NAMALWA (cell line): Measurements from ENCODE around the gene SMIM23.

Experiments used
- DNase-seq: peaks from one replicate; pipeline ENCODE4 v3.0.0-alpha.2; 2015; ENCODE audit warnings: low spot score

SMIM23 gene

DNA sequence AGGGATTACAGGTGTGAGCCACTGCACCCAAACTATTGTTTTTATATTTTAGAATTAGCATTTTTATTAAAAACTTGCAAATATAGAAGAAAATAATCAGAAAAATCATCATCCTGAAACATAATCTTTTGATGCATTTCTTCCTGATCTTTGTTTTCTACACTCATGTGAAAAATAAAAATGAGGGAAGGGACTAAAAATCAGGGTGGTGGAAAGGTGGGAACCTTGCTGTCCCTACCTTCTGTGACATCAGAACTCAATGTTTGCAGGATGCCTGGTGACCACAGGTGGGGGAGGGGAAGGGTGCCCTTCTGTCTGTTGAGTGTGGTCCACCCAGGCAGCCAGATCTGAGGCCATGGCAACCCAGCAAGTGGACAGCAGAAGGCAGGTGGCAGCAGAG, at the start of gene SMIM23:
TSS of gene SMIM23 (plus strand) at position 301 of the 400 bp plus-strand sequence. CDS start at position 356, 55 bp downstream.
- no peak for DNase-seq

DNA sequence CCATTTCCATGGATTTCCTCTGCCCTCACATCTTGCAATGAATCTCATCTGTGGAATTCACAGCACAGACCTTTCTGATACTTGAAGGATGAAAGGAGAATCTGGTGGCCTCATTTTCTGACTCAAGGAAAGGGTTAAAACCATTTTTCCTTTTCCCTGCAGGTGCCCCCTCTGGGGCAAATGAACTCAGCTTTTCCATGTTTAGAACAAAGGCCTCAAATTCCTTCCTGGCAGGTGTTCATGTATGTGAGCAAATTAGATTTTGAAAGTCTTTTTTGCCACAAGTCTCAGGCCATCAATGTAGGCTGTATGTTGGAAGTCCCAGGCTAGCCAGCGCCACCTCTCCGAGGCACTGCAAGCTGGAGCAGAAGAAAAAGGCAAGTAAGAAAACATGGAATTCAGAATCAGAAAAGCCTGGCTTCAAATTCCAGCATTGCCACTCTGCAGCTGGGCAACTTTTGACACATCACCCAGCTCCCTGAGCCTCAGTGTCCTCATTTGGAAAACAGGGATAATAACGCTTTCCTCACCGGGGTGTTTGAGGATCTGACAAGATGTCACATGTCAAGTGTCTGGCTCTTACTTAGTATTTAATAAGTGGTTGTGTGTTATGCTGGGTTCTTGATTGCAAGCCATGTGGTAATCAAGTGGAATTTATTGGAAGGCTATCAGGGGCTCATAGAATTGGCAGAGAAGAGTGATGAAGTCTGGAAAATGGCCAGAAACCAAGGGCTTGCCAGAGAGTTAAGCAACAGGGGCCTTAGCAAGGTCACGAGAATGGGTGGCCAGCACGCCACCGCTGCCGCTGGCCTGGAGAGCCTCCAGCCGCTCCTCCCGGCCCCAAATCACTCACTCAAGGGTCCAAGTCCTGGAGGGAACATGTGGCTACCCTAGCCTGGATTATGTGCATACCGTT, 48.4 kb upstream of the SMIM23 start:
- DNase-seq, result no peak

DNA sequence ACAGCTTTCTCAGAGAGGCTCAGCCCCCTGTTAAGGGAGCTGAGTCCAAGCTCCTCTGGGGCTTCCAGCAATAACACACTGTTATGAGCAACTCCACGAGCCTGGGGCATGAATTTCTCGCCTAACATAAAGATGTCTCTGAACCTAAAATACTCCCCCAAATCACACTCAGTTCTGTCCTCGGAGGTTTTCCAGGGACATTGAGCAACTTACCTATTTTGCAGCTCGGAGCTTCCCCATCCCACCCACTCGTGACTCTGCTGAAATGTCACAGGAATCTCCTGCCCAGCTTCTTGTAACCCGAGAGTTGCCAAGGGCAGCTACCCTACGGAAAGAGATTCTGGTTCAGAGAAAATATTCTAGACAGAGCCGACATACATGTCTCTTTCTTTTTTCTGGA, 47.1 kb upstream of the SMIM23 start:
- DNase-seq, result no peak

GRCh38 chr5:171739271-171739670, 46.3 kb upstream of the SMIM23 start:
- no peak for DNase-seq

GRCh38 chr5:171743436-171744076, 42.1 kb upstream of the SMIM23 start:
- DNase-seq, result no peak

- no peak for DNase-seq
These were observed 41.4 kb upstream of the SMIM23 start for GRCh38 chr5:171744264-171744663.

DNA sequence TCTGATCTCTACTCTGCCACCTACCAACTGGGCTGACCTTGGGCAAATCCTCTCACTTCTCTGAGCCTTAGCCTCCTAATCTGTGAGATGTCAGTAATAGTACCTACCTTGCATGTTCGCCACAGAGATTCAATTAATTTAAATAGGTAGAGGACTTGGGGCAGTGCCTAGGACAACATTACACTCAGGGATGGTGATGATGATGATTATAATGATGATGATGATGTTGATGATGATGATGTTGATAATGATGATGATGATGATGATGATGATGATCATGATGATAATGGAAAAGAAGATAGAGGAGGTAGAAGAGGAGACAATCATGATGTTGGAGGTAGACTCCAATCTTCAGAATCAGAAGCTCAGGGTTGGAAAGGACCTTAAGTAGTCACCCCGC, 40.7 kb upstream of the SMIM23 start:
- no peak for DNase-seq

DNA sequence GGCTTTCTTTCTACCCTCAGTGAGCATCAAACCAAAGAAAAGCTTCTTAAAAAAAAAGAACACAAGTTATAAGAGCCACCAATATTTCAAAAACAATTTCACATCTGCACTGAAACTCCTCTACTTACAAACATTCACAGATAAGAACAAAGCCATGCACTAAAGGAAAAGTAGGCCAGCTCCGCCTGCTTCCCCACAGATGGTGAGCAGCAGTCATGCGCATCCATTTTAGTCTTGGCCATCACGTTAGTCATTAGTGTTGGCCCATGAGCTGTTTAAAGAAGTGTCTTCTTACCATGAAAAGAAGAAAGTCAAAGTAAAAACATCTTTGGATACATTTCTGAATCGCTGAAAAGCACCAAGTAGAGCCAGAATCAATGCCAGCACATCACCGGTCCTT, 40.0 kb upstream of the SMIM23 start:
- DNase-seq, result no peak

DNA sequence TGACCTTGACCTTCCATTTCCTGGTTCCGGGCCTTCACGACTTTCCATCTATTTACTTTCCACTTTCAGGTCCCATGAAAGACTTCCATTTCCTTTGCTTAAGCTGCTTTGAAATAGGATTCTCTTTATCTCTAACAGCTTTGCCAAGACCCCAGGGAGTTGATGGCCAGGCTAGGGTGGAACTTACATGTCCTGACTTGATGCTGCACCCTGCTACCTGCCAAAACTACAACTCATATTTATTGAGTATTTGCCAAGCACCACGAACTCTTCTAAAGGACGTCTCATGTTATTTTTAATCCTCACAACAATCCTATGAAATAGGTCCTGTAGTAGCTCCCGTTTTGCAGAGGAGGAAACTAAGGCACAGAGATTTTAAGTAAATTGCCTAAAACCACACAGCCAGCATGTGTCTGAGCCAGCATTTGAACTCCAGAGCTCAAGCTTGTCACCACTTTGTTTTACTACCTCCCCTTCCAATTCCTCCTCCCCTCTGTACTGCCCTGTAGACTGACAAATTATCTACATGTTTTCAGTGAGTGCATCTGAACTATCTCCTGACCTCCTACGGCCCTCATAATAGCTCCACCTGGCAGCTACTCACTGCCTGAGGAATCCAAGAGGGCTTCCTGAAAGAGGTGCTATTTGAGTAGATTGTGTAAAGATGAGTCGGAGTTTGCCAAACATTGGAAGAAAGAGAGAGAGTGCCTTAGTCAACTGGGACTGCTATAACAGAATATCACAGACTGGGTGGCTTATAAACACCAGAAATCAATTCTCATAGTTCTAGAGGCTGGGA, 38.4 kb upstream of the SMIM23 start:
- DNase-seq, result no peak

DNA sequence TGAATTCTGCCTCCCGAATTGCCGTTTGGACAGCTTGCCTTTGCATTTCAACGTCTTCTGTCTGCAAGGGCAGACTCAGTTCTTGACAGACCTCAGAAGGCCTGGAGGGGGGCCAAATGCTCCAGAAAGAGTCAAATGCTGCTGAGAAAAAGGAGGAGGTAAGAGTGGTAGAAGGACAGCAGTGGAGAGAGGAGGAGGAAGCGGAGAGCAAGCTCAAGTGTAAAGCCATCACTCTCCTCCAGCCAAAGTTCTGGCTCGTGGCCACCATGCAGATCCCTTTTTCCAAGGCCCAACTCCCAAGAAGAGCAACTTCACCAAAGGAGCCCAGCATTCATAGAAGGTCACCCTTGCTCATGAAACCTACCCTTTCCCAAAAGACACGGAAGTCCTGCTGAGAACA, 36.9 kb upstream of the SMIM23 start:
- no peak for DNase-seq

GRCh38 chr5:171749365-171749764, 36.3 kb upstream of the SMIM23 start:
- no peak for DNase-seq

DNA sequence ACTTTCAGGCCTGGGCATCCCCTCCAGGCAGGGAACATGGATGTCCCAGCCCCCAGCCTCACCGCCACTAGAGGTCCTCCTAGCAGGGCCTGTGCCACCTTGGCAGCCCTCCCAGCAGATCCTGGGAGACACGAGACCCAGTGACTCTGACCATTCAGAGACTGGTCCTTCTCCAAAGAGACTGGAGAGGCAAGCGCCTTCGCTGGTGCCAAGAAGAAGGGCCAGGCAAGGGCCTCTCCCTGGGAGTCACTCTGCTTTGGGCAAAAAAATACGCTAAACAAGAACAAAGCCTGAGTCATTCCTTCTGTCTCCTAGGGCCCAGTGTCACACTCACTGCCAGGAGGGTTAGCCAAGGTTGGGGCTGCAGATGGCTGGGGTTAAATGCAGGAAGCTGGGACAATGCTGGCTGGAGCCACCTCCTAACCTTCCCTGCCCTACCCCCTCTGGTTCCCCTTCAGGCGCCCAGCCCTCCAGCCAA, 35.3 kb upstream of the SMIM23 start:
- DNase-seq, result peak; percentile 8

- DNase-seq, result no peak
These were observed 30.2 kb upstream of the SMIM23 start for GRCh38 chr5:171755354-171755821.

GRCh38 chr5:171757853-171758535, 27.6 kb upstream of the SMIM23 start:
- DNase-seq, result no peak

DNA sequence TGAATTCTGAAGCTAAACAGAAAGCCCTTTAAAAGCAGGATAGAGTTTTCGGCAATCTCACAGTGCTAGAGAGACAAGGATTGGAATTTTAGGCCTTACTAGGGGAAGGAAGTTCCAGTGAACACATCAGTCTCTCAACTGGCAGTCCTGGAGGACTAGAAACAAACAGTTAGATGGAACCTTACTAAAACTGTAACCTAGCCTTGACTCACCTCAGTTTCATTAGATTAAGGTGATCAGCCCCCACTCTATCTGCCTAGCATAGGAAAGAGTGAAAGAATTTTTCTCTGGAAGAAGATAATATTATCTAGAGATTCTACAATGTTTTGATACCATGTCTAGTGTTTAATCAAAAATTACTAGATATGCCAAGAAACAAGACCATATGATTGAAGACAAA, 25.8 kb upstream of the SMIM23 start:
- DNase-seq, result no peak

DNA sequence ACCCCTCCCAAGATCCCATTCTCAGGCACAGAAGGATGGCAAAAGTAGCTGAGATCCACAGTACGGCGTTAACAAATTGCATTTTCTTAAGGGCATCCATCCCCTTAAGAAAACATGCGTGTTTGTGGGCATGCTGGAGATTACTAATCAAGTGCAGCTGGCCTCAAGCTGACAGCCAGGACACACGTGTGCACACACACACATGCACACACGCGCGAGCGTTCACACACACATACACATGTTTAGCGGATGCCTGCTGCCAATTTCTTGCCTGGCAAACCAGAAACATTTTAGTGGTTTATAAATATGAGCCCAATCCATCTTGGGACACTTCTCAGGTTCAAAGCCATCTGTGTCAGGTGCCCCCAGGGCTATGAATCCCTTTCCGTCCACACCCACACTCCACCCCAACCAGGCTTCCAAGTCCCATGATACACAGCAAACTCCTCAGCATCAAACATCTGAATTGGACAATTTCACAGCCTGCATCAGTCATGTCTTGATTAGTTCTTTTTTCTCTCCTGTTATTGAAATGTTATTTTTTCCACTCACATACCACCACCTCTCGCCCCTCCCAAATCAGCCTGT, 23.5 kb upstream of the SMIM23 start:
- DNase-seq, result no peak

DNA sequence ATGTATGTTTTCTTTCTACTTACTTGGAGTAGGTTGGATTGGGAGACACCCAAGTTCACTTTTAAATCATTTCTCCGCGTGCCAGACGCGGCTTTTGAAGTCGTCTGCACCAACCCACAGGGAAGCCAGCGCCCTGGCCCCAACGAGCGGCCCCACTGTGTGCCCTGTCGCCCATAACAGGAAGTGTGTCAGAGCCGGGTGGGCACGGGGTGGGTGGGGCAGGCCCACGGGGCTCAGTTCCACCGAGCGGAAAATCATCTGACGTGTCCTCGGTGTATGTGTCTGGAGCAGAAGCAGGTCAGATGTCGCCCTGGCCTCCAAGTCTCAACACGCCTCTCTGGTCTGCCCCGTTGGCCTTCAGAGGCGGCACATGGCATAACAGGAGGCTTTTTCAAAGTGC, 22.7 kb upstream of the SMIM23 start:
- no peak for DNase-seq

- DNase-seq, result no peak
These were observed 21.4 kb upstream of the SMIM23 start for GRCh38 chr5:171764265-171764664.

GRCh38 chr5:171766875-171767274, 18.7 kb upstream of the SMIM23 start:
- no peak for DNase-seq

DNA sequence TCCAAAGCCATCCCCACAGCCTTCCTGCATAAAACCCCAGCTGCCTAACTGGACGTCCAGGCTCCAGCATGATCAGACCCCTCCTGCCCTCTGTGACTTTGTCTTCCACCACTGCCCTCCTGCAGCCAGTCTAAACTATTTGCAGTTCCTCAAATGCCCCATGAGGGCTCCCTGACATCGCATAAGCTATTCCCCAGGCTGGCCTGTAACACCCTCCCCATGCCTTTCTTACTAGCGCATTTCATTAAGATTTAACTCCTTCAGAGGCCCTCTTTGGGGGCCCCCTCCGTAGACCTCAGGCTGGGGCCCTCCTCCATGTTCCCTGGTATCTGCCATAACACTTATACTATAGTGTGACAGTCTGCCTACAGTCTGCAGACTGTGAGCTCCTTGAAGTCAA, 15.5 kb upstream of the SMIM23 start:
- DNase-seq, result peak; percentile 13

- no peak for DNase-seq
These were observed 13.8 kb upstream of the SMIM23 start for GRCh38 chr5:171771856-171772255.
